Hepatocyte (in vitro differentiated cells): ENCODE data around the gene FAM200A. TPM values are rescaled to one million over a fixed set of nuclear protein-coding genes. Genes with fewer than 3 reads are reported as not detected.
"Not testable (repeated sequence)": the region's sequence is repeated elsewhere in the genome, so short reads cannot be mapped to it uniquely, and the experiment has no call there.

Experiments used
- DNase-seq: peaks from one replicate; pipeline ENCODE4 v3.0.0-alpha.2; 2016; ENCODE audit warnings: low spot score
- H2AFZ ChIP-seq: fragments of 200-600 bp; sonication (generic); 2 replicates; pipeline ENCODE4 v1.6.0; 2016; ENCODE audit warnings: antibody characterized with exemption, mild to moderate bottlenecking
- H3K27ac ChIP-seq: fragments of 200-600 bp; sonication (generic); 2 replicates; pipeline ENCODE4 v1.5.1; 2016; ENCODE audit warnings: mild to moderate bottlenecking
- H3K27me3 ChIP-seq: fragments of 200-600 bp; sonication (generic); 2 replicates; pipeline ENCODE4 v1.6.1; 2016
- H3K36me3 ChIP-seq: fragments of 200-600 bp; sonication (generic); replicated peaks from 2 replicates; pipeline ENCODE4 v1.5.1; 2016; ENCODE audit warnings: low read depth; ENCODE audit not compliant: insufficient read depth
- H3K4me1 ChIP-seq: fragments of 200-600 bp; sonication (generic); 2 replicates; pipeline ENCODE4 v1.5.1; 2016; ENCODE audit warnings: mild to moderate bottlenecking, moderate library complexity; ENCODE audit not compliant: insufficient read depth
- H3K4me2 ChIP-seq: fragments of 200-600 bp; sonication (generic); 2 replicates; pipeline ENCODE4 v1.6.0; 2016
- H3K4me3 ChIP-seq: fragments of 200-600 bp; sonication (generic); 2 replicates; pipeline ENCODE4 v1.5.1; 2016; ENCODE audit warnings: mild to moderate bottlenecking
- H3K79me2 ChIP-seq: fragments of 200-600 bp; sonication (generic); 2 replicates; pipeline ENCODE4 v1.6.0; 2017; ENCODE audit warnings: mild to moderate bottlenecking
- H3K9me2 ChIP-seq: fragments of 200-600 bp; sonication (generic); replicated peaks from 2 replicates; pipeline ENCODE4 v1.6.0; 2017; ENCODE audit warnings: mild to moderate bottlenecking; ENCODE audit not compliant: insufficient read depth
- H3K9me3 ChIP-seq: fragments of 200-600 bp; sonication (generic); 2 replicates; pipeline ENCODE4 v1.5.1; 2016; ENCODE audit warnings: low read depth, mild to moderate bottlenecking
- H4K20me1 ChIP-seq: fragments of 200-600 bp; sonication (generic); 2 replicates; pipeline ENCODE4 v1.6.0; 2016; ENCODE audit warnings: mild to moderate bottlenecking; ENCODE audit not compliant: insufficient read depth, poor library complexity, severe bottlenecking
- EZH2 ChIP-seq: fragments of 200-600 bp; sonication (generic); IDR thresholded peaks from 2 replicates; pipeline ENCODE4 v1.6.1; 2016; ENCODE audit warnings: antibody characterized with exemption, mild to moderate bottlenecking, borderline replicate concordance
- EZH2phosphoT487 ChIP-seq: fragments of 200-600 bp; sonication (generic); IDR thresholded peaks from one replicate; pipeline ENCODE4 v1.6.1; 2018; ENCODE audit warnings: antibody characterized with exemption, mild to moderate bottlenecking, low read depth, moderate library complexity; ENCODE audit not compliant: unreplicated experiment, severe bottlenecking
- WGBS: methylation state at CpG from one replicate; pipeline ENCODE4 v1.1.6; 2016; ENCODE audit warnings: low lambda C conversion rate; ENCODE audit errors: missing lambda C conversion rate; 5-methylcytosine and 5-hydroxymethylcytosine counted together
- polyA plus RNA-seq: library from polyadenylated mRNA; unstranded; fragments of >200 nt; fragmentation: Nextera tagmentation; extraction: Ambion mirVana; gene quantifications from 2 replicates; pipeline ENCODE4 v1.2.1, GENCODE V29; 2016
- total RNA-seq: library from RNA; depleted of rRNA; stranded (reverse); fragments of >200 nt; gene quantifications from 2 replicates; pipeline ENCODE4 v1.2.3, GENCODE V29; 2014
- TF ChIP-seq, protein P1 (sequence below): fragments of 200-600 bp; sonication (generic); IDR thresholded peaks from 2 replicates; pipeline ENCODE4 v1.5.1; 2016; ENCODE audit warnings: antibody characterized with exemption, mild to moderate bottlenecking; ENCODE audit not compliant: poor library complexity

FAM200A gene
- total and polyA plus RNA-seq, 2 experiments from 2014 or later = 4.4 to 6.3 TPM

DNA sequence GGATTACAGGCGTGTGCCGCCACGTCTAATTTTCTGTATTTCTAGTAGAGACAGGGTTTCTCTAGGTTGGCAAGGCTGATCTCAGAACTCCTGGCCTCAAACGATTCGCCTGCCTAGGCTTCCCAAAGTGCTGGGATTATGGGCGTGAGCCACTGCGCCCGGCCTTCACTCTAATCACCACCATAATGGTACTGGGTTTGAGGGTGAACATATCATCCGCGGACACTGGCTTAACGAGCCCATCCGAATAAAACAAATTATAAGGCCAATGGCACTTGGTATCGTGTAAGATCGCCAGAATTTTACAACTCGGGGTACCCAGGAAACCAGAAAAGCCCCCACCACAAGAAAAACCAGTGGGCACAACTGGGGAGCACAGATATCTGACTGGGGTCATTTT, 580 bp downstream of the FAM200A start:
- H4K20me1 ChIP-seq = no peaks in the 10 kb centered on the region
- H3K27me3 ChIP-seq = no peaks in the 10 kb centered on the region
- 15% methylated on average over 15 of the region's 15 CpGs for WGBS
- TF ChIP-seq, protein P1, sequence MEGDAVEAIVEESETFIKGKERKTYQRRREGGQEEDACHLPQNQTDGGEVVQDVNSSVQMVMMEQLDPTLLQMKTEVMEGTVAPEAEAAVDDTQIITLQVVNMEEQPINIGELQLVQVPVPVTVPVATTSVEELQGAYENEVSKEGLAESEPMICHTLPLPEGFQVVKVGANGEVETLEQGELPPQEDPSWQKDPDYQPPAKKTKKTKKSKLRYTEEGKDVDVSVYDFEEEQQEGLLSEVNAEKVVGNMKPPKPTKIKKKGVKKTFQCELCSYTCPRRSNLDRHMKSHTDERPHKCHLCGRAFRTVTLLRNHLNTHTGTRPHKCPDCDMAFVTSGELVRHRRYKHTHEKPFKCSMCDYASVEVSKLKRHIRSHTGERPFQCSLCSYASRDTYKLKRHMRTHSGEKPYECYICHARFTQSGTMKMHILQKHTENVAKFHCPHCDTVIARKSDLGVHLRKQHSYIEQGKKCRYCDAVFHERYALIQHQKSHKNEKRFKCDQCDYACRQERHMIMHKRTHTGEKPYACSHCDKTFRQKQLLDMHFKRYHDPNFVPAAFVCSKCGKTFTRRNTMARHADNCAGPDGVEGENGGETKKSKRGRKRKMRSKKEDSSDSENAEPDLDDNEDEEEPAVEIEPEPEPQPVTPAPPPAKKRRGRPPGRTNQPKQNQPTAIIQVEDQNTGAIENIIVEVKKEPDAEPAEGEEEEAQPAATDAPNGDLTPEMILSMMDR = no peak
- TF ChIP-seq EZH2 (no peak), EZH2phosphoT487 (no peak)
- peak; percentile 11 for DNase-seq
- peak overlapping the region; percentile 81 for H2AFZ ChIP-seq
- H3K36me3 ChIP-seq = peaks cover 6% of the 10 kb centered on the region
- H3K4me1 ChIP-seq = peaks cover 7% of the 10 kb centered on the region
- H3K9me3 ChIP-seq = peaks cover 6% of the 10 kb centered on the region
- H3K4me2 ChIP-seq = peak overlapping the region; percentile 81
- H3K4me3 ChIP-seq = peak overlapping the region; percentile 86
- no peaks in the 10 kb centered on the region for H3K9me2 ChIP-seq
- H3K79me2 ChIP-seq = peaks cover 34% of the 10 kb centered on the region
- H3K27ac ChIP-seq = peak overlapping the region; percentile 85

DNA sequence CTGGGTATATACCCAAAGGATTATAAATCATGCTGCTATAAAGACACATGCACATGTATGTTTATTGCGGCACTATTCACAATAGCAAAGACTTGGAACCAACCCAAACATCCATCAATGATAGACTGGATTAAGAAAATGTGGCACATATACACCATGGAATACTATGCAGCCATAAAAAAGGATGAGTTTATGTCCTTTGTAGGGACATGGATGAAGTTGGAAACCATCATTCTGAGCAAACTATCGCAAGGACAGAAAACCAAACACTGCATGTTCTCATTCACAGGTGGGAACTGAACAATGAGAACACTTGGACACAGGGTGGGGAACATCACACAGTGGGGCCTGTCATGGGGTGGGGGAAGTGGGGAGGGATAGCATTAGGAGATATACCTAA, 2.4 kb downstream of the FAM200A start:
- peaks cover 27% of the 10 kb centered on the region for H3K79me2 ChIP-seq
- WGBS = 100% methylated on average over 1 of the region's 2 CpGs
- not testable (repeated sequence) for H3K4me1 ChIP-seq, H3K27ac ChIP-seq, H3K4me2 ChIP-seq, H2AFZ ChIP-seq, H4K20me1 ChIP-seq, DNase-seq, H3K9me2 ChIP-seq, H3K36me3 ChIP-seq, H3K4me3 ChIP-seq, H3K9me3 ChIP-seq, H3K27me3 ChIP-seq

DNA sequence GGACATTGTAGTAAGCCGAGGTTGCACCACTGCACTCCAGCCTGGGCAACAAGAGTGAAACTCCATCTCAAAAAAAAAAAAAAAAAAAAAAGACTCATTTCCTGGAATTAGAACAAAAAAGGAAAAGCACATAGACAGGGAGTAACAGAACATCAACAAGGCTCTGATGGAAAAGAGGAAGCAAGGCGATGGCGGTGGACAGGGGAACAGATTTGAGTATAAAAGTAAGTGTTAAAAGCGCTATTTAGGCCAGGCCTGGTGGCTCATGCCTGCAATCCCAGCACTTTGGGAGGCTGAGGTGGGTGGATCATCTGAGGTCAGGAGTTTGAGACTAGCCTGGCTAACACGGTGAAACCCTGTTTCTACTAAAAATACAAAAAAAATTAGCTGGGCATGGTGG, 6.6 kb downstream of the FAM200A start:
- H3K36me3 ChIP-seq, H3K27ac ChIP-seq, H3K9me2 ChIP-seq, DNase-seq, H3K79me2 ChIP-seq, H3K4me3 ChIP-seq, H3K27me3 ChIP-seq, H3K4me1 ChIP-seq, H2AFZ ChIP-seq, H3K9me3 ChIP-seq, H4K20me1 ChIP-seq, H3K4me2 ChIP-seq: not testable (repeated sequence)
- WGBS = 96% methylated on average over 5 of the region's 5 CpGs

GRCh38 chr7:99543916-99544315, 8.0 kb downstream of the FAM200A start:
- no peaks in the 10 kb centered on the region for H3K79me2 ChIP-seq
- no peaks in the 10 kb centered on the region for H4K20me1 ChIP-seq
- H3K4me3 ChIP-seq = no peak overlapping the region
- peaks cover 6% of the 10 kb centered on the region for H3K9me3 ChIP-seq
- TF ChIP-seq EZH2 (no peak), EZH2phosphoT487 (no peak)
- TF ChIP-seq, protein P1 = no peak
- no peaks in the 10 kb centered on the region for H3K4me1 ChIP-seq
- no peak overlapping the region for H3K27ac ChIP-seq
- H3K27me3 ChIP-seq = no peaks in the 10 kb centered on the region
- H3K36me3 ChIP-seq = peaks cover 6% of the 10 kb centered on the region
- no peak overlapping the region for H3K4me2 ChIP-seq
- WGBS = 94% methylated on average over 6 of the region's 6 CpGs
- no peak for DNase-seq
- H2AFZ ChIP-seq = no peak overlapping the region
- no peaks in the 10 kb centered on the region for H3K9me2 ChIP-seq
